ENCODE results near the gene CD3E. TPM values are rescaled to one million over a fixed set of nuclear protein-coding genes. Genes with fewer than 3 reads are reported as not detected.

The CD3E gene
- total and polyA plus RNA-seq, 2 of the 13 experiments (the other 11 are each of a cell fraction or from before 2014, with no cell fraction given), result not detected

DNA sequence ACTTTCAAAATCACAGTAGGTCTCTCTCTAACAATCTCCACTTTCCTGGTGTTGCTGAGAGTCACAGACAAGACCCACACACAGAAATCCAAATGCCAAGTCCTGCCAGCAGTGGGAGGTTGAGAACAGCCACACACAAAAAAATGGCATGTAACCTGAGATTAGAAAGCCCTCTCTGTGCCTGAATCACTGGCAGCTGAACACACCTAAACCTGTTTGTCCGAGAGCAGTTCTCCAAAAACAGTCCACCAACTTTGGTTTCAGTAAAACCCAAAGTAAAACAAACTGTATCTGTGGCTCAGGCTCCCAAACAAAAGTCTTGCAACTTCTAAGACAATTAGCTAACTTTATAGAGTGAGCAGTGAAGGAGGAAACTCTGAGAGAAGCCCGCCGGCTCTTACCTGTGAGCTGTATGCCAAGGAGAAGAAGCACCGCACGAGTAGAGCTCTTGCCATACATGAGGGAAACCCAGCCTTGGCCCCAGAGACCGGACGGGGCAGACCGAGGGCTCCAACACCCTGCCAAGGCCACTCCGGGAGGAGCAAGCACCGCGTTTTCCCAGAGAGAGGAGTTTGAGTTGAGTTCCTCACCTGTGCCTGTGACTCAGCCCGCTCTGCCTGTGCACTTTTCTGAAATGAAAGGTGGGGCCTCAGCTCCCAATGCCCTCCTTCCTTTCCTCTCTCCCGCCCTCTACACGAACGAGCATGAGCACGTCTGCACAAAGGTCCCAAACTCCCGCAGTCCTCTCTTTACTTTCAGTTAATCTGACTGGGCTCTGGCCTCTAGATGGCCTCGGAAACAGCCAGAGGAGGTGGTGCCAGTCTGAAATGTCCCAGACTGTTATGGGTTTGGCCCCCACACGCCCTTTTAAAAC is 40.6 kb upstream of the CD3E start, which contains the start of gene MPZL2 (continued):
- TF ChIP-seq YEATS2 (CRISPR knock-in tag; IDR thresholded peaks at IDR 0.05; ENCODE audit: borderline replicate concordance) (no peak), PRDM10 (CRISPR knock-in tag; IDR thresholded peaks at IDR 0.05; ENCODE audit: low read depth) (no peak), ZFP37 (CRISPR knock-in tag; IDR thresholded peaks at IDR 0.05; ENCODE audit: borderline replicate concordance) (0 out of 2 replicates have a peak, but pooled peaks have one; percentile 7), MXI1 (IDR thresholded peaks at IDR 0.05; ENCODE audit: borderline replicate concordance, low read depth, low read length) (peak; percentile 47; the same call in 1 of the 3 replicates), ZNF710 (CRISPR knock-in tag; IDR thresholded peaks at IDR 0.05; ENCODE audit: borderline replicate concordance) (0 out of 2 replicates have a peak, but pooled peaks have one; percentile 22), SIN3A (IDR thresholded peaks at IDR 0.05; ENCODE audit: borderline replicate concordance, low read depth, low read length) (peak; percentile 61; the same call in 1 of the 2 replicates), TMF1 (CRISPR knock-in tag; IDR thresholded peaks at IDR 0.05; ENCODE audit: low read depth) (no peak), ZNF430 (CRISPR knock-in tag; IDR thresholded peaks at IDR 0.05) (no peak), ZNF557 (CRISPR knock-in tag; IDR thresholded peaks at IDR 0.05) (no peak), CREB1 (IDR thresholded peaks at IDR 0.05) (no peak), CREB1 (CRISPR knock-in tag; IDR thresholded peaks at IDR 0.05) (no peak), MYC (CRISPR knock-in tag; IDR thresholded peaks at IDR 0.05; ENCODE audit: borderline replicate concordance) (no peak; the same call in 1 of the 2 replicates), NFRKB (IDR thresholded peaks at IDR 0.05) (no peak), ZNF44 (CRISPR knock-in tag; IDR thresholded peaks at IDR 0.05) (no peak), REPIN1 (CRISPR knock-in tag; IDR thresholded peaks at IDR 0.05; ENCODE audit: borderline replicate concordance, low read depth) (peak; percentile 21; the same call in 1 of the 2 replicates)
- TF ChIP-seq, protein P1, sequence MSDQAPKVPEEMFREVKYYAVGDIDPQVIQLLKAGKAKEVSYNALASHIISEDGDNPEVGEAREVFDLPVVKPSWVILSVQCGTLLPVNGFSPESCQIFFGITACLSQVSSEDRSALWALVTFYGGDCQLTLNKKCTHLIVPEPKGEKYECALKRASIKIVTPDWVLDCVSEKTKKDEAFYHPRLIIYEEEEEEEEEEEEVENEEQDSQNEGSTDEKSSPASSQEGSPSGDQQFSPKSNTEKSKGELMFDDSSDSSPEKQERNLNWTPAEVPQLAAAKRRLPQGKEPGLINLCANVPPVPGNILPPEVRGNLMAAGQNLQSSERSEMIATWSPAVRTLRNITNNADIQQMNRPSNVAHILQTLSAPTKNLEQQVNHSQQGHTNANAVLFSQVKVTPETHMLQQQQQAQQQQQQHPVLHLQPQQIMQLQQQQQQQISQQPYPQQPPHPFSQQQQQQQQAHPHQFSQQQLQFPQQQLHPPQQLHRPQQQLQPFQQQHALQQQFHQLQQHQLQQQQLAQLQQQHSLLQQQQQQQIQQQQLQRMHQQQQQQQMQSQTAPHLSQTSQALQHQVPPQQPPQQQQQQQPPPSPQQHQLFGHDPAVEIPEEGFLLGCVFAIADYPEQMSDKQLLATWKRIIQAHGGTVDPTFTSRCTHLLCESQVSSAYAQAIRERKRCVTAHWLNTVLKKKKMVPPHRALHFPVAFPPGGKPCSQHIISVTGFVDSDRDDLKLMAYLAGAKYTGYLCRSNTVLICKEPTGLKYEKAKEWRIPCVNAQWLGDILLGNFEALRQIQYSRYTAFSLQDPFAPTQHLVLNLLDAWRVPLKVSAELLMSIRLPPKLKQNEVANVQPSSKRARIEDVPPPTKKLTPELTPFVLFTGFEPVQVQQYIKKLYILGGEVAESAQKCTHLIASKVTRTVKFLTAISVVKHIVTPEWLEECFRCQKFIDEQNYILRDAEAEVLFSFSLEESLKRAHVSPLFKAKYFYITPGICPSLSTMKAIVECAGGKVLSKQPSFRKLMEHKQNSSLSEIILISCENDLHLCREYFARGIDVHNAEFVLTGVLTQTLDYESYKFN (CRISPR knock-in tag; conservative IDR thresholded peaks at IDR 0.05), result peak; percentile 53
- TF ChIP-seq, protein P2, sequence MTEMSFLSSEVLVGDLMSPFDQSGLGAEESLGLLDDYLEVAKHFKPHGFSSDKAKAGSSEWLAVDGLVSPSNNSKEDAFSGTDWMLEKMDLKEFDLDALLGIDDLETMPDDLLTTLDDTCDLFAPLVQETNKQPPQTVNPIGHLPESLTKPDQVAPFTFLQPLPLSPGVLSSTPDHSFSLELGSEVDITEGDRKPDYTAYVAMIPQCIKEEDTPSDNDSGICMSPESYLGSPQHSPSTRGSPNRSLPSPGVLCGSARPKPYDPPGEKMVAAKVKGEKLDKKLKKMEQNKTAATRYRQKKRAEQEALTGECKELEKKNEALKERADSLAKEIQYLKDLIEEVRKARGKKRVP (CRISPR knock-in tag; IDR thresholded peaks at IDR 0.05), result no peak
- TF ChIP-seq, protein P3, sequence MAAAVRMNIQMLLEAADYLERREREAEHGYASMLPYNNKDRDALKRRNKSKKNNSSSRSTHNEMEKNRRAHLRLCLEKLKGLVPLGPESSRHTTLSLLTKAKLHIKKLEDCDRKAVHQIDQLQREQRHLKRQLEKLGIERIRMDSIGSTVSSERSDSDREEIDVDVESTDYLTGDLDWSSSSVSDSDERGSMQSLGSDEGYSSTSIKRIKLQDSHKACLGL (CRISPR knock-in tag; IDR thresholded peaks at IDR 0.05), result no peak
